ENCODE data around the gene EBF3.

EBF3 gene

GRCh38 chr10:129942936-129943715 is 20.9 kb downstream of the EBF3 start:
- no peak for DNase-seq

GRCh38 chr10:129942391-129942790 is 21.7 kb downstream of the EBF3 start:
- DNase-seq = no peak

GRCh38 chr10:129942019-129942277 is 22.1 kb downstream of the EBF3 start:
- no peak for DNase-seq

- no peak for DNase-seq
Observed at GRCh38 chr10:129941199-129942018, 22.7 kb downstream of the EBF3 start.

GRCh38 chr10:129940617-129941198 is 23.4 kb downstream of the EBF3 start:
- no peak for DNase-seq

- no peak for DNase-seq
Observed at GRCh38 chr10:129939416-129940275, 24.4 kb downstream of the EBF3 start.

DNA sequence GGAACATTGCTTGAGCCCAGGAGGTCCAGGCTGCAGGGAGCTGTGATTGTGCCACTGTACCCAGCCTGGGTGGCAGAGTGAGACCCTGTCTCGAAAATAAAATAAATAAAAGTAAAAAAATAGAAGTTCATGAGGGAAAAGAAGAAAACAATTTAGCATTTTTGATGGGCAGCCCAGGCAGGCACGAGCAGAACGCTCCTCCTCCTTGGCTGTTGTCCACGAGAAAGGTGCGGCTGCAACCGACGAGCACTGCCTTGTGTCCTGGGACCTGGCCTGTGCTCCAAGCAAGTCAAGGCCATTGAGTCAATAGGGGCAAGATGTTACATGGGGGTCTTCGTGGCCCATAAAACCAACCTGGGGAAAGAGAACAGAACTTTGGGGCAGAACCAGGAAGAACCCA is 25.6 kb downstream of the EBF3 start:
- DNase-seq = no peak

DNA sequence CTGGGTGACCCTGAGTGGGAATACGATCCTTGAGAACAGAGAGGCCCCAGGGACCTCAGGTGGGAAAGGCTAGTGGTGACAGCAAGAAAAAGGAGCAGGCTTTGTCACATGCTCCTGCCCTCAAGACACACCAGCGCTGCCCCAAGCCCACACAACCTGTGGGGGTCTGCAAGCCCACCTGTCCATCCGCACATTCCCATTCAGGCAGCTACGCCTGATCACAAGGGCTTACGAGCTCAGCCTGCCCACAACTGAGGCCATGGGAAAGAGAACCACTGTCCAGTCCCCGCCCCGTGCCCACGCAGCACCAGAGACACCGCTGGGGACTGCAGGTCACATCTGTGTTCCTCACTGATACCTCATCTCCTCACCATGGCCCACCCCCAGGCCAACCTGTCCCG is 26.7 kb downstream of the EBF3 start:
- DNase-seq = no peak

DNA sequence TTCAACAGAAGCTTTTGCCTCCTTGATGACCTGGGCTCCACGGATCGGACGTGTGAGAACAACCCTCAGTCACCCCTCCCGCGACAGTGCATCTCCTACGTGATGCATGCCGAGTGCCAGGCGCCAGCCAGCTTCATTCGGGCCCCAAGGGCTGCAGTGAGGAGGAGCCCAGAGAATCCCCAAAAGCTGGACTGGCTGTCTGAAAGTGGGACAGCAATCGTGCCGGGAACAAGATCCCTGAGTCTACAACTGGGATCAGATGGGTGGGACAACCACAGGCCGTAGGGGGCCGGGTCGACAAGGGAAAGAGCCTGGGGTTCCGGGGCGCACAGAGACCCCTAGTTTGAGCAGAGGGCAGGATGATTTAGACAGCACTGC is 27.2 kb downstream of the EBF3 start:
- no peak for DNase-seq

GRCh38 chr10:129936266-129936922 is 27.7 kb downstream of the EBF3 start:
- DNase-seq = no peak

GRCh38 chr10:129935867-129936152 is 28.3 kb downstream of the EBF3 start:
- no peak for DNase-seq

DNA sequence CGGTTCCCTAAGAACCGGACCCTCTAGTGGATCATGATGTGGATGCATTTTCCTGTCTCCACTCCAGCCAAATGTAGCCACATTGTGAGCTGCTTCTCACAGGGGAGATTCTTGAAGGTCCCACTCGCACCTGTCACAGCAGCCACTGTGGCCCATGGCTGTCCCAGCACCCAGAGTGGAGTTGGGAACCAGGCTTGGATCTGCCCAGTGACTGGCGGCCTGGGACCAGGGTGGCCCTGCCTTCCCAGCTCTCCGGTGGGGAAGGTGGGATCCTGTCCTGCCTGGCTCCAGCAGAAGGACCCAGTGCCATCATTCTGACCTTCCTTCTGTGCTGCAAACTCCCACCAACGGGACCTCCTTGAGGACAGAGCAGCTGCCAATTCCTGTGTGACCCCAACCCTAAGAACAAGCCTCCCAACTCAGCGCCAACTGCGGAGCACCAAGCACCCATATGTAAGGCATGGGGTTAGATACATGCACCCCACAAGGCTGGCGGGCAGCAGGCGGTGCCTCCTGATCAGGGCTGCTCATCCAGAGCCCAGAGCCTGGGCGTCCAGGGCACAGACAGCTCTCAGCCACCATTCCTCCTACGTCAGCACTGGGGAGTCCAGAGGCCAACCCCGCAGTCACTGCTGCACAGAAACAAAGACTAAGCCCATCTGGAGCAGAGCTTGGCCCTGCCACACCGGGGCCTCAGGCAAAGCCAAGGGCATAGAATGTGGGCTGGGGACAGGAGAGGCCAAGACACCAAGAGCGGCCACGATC is 28.8 kb downstream of the EBF3 start:
- no peak for DNase-seq

DNA sequence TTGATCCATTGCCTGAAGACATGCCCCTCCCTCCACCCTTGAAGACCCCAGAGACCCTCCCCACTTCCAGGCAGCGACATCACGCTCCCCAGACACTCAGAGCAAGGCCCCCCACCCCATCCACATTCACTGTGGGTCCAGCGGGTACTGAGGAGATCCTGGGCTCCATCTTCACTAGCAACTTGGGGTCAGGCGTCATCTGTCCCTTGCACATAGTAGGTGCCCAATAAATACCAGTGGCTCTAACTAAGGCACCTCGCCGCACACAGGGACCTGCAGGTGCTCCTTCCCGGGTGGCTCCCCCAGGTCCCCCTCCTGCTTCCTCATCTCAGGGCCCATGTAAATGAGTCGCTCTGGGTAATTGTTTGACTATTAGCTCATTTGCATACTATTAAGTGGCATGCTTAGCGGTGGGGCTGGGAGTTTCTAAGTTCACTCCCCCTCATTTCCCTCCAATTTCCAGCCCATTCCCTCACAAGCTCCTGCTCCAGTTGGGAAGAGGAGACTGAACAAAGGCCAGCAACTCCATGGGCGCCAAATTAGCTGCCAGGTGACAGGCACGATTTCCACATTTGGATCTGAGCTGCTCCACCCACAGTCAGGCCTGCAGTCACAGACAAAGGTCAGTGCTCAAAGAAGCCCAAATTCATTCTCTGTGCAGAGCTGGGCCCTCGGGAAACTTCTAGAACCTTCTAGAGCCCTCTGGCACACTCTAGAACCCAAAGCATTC is 29.7 kb downstream of the EBF3 start:
- no peak for DNase-seq

GRCh38 chr10:129933456-129934092 is 30.5 kb downstream of the EBF3 start:
- no peak for DNase-seq

- DNase-seq = no peak
Observed at GRCh38 chr10:129932751-129933433, 31.2 kb downstream of the EBF3 start.

DNA sequence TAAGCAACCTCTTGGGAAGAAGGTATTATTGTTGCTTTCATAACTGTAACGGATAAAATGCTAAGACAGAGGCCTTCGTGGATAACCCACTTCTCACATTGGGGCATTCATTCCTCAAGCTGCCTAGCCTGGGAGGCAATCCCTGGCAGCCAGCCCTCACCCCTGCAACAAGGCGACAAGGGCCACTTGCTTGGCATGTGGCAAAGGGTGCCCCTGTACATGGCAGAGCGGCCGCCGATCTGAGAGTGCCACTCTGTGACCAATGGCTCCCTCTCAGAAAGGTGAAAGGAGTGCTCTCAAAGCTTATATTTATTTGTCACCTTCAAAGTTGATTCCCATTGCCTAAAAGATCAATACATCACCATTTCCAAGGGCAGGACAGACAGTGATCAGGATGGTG is 31.9 kb downstream of the EBF3 start:
- DNase-seq = no peak

DNA sequence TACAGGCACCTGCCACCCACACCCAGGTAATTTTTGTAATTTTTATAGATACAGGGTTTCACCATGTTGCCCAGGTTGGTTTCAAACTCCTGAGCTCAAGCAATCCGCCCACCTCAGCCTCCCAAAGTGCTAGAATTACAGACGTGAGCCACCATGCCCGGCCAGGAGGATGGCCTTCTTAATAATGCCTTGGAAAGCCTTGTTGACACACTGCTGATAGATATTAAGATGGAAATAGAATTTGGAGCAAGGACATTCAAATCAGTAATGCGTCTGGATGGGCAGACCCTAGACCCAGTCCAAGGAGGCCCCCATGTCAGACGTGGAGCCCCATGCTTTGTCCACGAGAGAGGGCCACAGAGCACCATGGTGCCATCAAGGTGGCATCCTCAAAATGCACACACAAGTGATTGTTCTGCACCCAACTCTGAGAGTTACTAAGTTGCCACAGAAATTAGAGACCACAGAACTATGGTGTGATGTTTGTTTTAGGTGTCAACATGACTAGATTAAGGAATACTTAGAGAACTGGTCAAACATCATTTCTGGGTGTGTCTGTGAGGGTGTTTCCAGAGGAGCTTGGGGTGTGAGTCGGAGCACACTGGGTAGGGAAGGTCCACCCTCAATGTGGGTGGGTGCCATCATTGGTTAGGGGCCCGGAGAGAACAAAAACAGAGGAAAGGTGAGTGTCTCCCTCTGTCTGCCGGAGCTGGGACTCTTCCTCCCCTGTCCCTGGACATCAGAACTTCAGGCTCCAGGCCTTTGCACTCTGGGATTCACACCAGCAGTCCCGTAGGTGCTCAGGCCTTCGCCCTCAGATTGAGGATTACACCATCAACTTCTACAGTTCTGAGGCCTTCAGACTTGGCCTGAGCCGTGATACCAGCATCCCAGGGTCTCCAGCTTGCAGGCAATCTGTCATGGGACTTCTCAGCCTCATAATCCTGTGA is 34.5 kb downstream of the EBF3 start:
- no peak for DNase-seq

DNA sequence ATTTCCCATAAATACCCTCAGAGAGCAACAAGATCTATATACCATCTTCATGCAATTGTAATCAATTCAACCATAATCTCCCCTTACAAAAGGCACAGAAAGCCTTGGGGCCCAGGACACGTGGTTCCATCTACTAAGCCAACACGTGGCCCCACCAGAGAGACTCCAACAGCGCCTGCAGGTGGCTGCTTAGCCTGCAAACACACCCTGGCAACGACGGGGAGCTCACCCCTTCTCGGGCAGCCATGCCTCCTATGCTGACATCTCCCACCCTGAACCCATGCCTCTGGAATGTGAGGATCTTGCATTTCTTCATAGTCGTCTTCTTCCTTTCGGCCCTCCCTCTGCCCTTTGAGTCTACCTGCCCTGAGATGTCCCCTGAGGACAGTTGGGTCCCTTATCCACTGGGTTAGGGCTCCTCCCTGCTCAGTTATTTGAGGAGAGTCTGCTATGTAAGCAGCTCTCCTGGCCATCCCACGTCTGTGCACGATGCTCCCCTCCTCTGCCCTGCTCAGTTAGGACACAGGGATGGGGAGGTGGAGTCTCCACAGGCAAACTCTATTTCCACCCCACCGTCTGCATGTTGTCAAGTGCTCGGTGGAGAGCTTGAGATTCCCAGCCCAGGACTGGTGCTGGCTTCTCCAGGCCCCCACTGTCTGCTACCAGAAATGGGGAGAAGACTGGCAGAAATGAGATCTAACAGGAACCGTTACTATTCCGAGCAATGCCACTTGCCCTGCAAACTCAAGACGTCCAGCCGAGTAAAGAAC is 36.5 kb downstream of the EBF3 start:
- DNase-seq = no peak
